K562 (cell line): Measurements from ENCODE around the gene LASP1. TPM values are rescaled to one million over a fixed set of nuclear protein-coding genes. Genes with fewer than 3 reads are reported as not detected.

Experiments used
- GTF2E2 ChIP-seq: fragments of 200-800 bp; sonication (Bioruptor generic); IDR thresholded peaks from 2 replicates; pipeline ENCODE4 v1.6.1; 2016; ENCODE audit warnings: missing genetic modification characterization, missing compliant biosample characterization
- L3MBTL2 ChIP-seq: fragments of 450-650 bp; IDR thresholded peaks from 2 replicates; pipeline ENCODE4 v1.6.1; 2016; ENCODE audit warnings: mild to moderate bottlenecking, moderate library complexity
- POLR2B ChIP-seq: fragments of 450-650 bp; IDR thresholded peaks from 2 replicates; pipeline ENCODE4 v1.6.1; 2018; ENCODE audit warnings: low read depth; ENCODE audit not compliant: partially characterized antibody
- RNF219 ChIP-seq: fragments of 250-450 bp; sonication (Bioruptor Pico); IDR thresholded peaks from 2 replicates; pipeline ENCODE4 v1.5.0; 2022; ENCODE audit warnings: mild to moderate bottlenecking
- SETDB1 ChIP-seq: IDR thresholded peaks from one replicate; pipeline ENCODE4 v1.6.1; 2012; ENCODE audit warnings: low read length, control low read depth, inconsistent platforms
- SIN3B ChIP-seq: fragments of 450-650 bp; IDR thresholded peaks from 2 replicates; pipeline ENCODE4 v1.6.1; 2017; ENCODE audit warnings: low read depth, mild to moderate bottlenecking, moderate library complexity
- THRAP3 ChIP-seq: fragments of 450-650 bp; IDR thresholded peaks from 2 replicates; pipeline ENCODE4 v1.6.1; 2016; ENCODE audit warnings: mild to moderate bottlenecking, inconsistent platforms, borderline replicate concordance
- TSHZ1 ChIP-seq: fragments of 250-450 bp; sonication (Bioruptor Pico); IDR thresholded peaks from 2 replicates; pipeline ENCODE4 v1.4.0; 2020; ENCODE audit warnings: mild to moderate bottlenecking, moderate library complexity
- ZNF318 ChIP-seq, 2 experiments: fragments of 450-650 bp; IDR thresholded peaks; 2 replicates each; pipeline ENCODE4 v1.6.1; 2016; ENCODE audit warnings: mild to moderate bottlenecking in 2 of 2, borderline replicate concordance in 1 of 2, low read depth in 1 of 2, moderate library complexity in 1 of 2
- ZNF512 ChIP-seq: IDR thresholded peaks from 2 replicates; pipeline ENCODE4 v1.6.1; 2016; ENCODE audit warnings: missing genetic modification characterization, missing compliant biosample characterization
- polyA plus RNA-seq, 8 experiments: library from polyadenylated mRNA; depleted of rRNA in 4 of 8; stranded (reverse) in 5 of 8; unstranded in 3 of 8; fragments of >200 nt; fragmentation: Nextera tagmentation in 2 of 8; fragmentation: Illumina TruSeq in 1 of 8; extraction: Ambion mirVana in 2 of 8; extraction: Trizol in 1 of 8; gene quantifications; 2 replicates each; pipeline versions ENCODE4 v1.2.1 to v1.2.3, GENCODE V29; 2011 to 2014; ENCODE audit warnings: inconsistent platforms in 1 of 8, missing spikeins in 1 of 8
- total RNA-seq, 7 experiments: library from RNA; depleted of rRNA in 6 of 7; stranded (reverse); fragments of >200 nt in 6 of 7; fragmentation: Illumina TruSeq in 2 of 7; extraction: Trizol in 2 of 7; gene quantifications; 2 replicates each; pipeline versions ENCODE4 v1.2.1 to v1.2.3, GENCODE V29; 2011 to 2021; ENCODE audit warnings: low replicate concordance in 1 of 7

LASP1 gene
- total and polyA plus RNA-seq, 9 of the 15 experiments (the other 6 are each of a cell fraction or from before 2014, with no cell fraction given), result 23.0 to 125 (median 55.3) TPM

GRCh38 chr17:38824899-38825761 lies 44.7 kb upstream of the LASP1 start, which contains the start of gene CWC25 (continued):
- TF ChIP-seq RNF219, result no peak
- peak; percentile 94 for TF ChIP-seq POLR2B
- peak; percentile 98 for TF ChIP-seq L3MBTL2
- TF ChIP-seq SETDB1, result no peak
- no peak for TF ChIP-seq TSHZ1 (CRISPR knock-in tag)
- no peak for TF ChIP-seq ZNF318 (IDR thresholded peaks at IDR 0.05; ENCODE audit: borderline replicate concordance in 1 of 2, low read depth in 1 of 2)
- no peak for TF ChIP-seq ZNF512 (tag)
- no peak for TF ChIP-seq THRAP3
- peak; percentile 78 for TF ChIP-seq GTF2E2 (tag)
- TF ChIP-seq SIN3B, result peak; percentile 98
